WERI-Rb-1 (cell line): ENCODE measurements around the gene TNK2.

Source experiments
- DNase-seq: peaks from one replicate; pipeline ENCODE4 v3.0.0-alpha.2; 2020
- H3K27ac ChIP-seq: fragments of 250-450 bp; sonication (Bioruptor Pico); 2 replicates; pipeline ENCODE4 v1.5.1; 2020; ENCODE audit warnings: mild to moderate bottlenecking, moderate library complexity
- H3K27me3 ChIP-seq: fragments of 250-450 bp; sonication (Bioruptor Pico); 2 replicates; pipeline ENCODE4 v1.5.1; 2021; ENCODE audit warnings: mild to moderate bottlenecking, low read depth, moderate library complexity; ENCODE audit not compliant: insufficient read depth, severe bottlenecking
- H3K36me3 ChIP-seq: fragments of 250-450 bp; sonication (Bioruptor Pico); 2 replicates; pipeline ENCODE4 v1.5.1; 2020; ENCODE audit warnings: mild to moderate bottlenecking, moderate library complexity
- H3K4me3 ChIP-seq: 2 replicates; pipeline ENCODE4 v1.5.1; 2011; ENCODE audit warnings: low read depth, mild to moderate bottlenecking, control low read depth, low read length
- H3K9me3 ChIP-seq: fragments of 250-450 bp; sonication (Bioruptor Pico); 2 replicates; pipeline ENCODE4 v1.5.1; 2021; ENCODE audit warnings: mild to moderate bottlenecking, moderate library complexity; ENCODE audit not compliant: severe bottlenecking
- CTCF ChIP-seq: IDR thresholded peaks from 2 replicates; pipeline ENCODE4 v1.5.1; 2011; ENCODE audit warnings: low read depth, mild to moderate bottlenecking, control low read depth, inconsistent platforms, low read length

Gene TNK2

GRCh38 chr3:195911946-195912270 is 3.6 kb upstream of the TNK2 start:
- no peak for DNase-seq
- Histone ChIP-seq H3K36me3 (no peaks in the 10 kb centered on the region), H3K27me3 (no peaks in the 10 kb centered on the region), H3K27ac (no peak overlapping the region), H3K4me3 (no peak overlapping the region), H3K9me3 (no peaks in the 10 kb centered on the region)
- no peak for TF ChIP-seq CTCF

GRCh38 chr3:195911041-195911945 is 2.9 kb upstream of the TNK2 start:
- H3K27ac ChIP-seq: no peak overlapping the region

GRCh38 chr3:195910499-195910845 is 2.1 kb upstream of the TNK2 start:
- Histone ChIP-seq H3K9me3 (no peaks in the 10 kb centered on the region), H3K27ac (no peak overlapping the region), H3K27me3 (no peaks in the 10 kb centered on the region), H3K36me3 (no peaks in the 10 kb centered on the region), H3K4me3 (no peak overlapping the region)
- no peak for DNase-seq
- TF ChIP-seq CTCF: no peak

More at GRCh38 chr3:195911041-195911945, 2.9 kb upstream of the TNK2 start:
- TF ChIP-seq CTCF: no peak
- H3K4me3 ChIP-seq: no peak overlapping the region
- H3K27me3 ChIP-seq: no peaks in the 10 kb centered on the region
- H3K9me3 ChIP-seq: no peaks in the 10 kb centered on the region
- H3K36me3 ChIP-seq: no peaks in the 10 kb centered on the region
- no peak for DNase-seq

GRCh38 chr3:195909644-195910498 is 1.5 kb upstream of the TNK2 start:
- H3K27me3 ChIP-seq: no peaks in the 10 kb centered on the region
- H3K27ac ChIP-seq: peak overlapping the region; percentile 47; the same call in 1 of the 2 replicates
- TF ChIP-seq CTCF: no peak
- DNase-seq: peak; percentile 71
- H3K4me3 ChIP-seq: peak overlapping the region; percentile 48
- no peaks in the 10 kb centered on the region for H3K9me3 ChIP-seq
- no peaks in the 10 kb centered on the region for H3K36me3 ChIP-seq

GRCh38 chr3:195908694-195909581 is 587 bp upstream of the TNK2 start:
- H3K27me3 ChIP-seq: no peaks in the 10 kb centered on the region
- no peak for DNase-seq
- H3K36me3 ChIP-seq: no peaks in the 10 kb centered on the region
- TF ChIP-seq CTCF: no peak
- no peaks in the 10 kb centered on the region for H3K9me3 ChIP-seq
- no peak overlapping the region; the same call in 1 of the 2 replicates for H3K27ac ChIP-seq
- H3K4me3 ChIP-seq: peak overlapping the region; percentile 45
